Endodermal cell (in vitro differentiated cells): Measurements from ENCODE around the gene TES. TPM values are rescaled to one million over a fixed set of nuclear protein-coding genes. Genes with fewer than 3 reads are reported as not detected.

Experiments used
- DNase-seq: peaks from one replicate; pipeline ENCODE4 v3.0.0-alpha.2; 2017
- H3K27ac ChIP-seq: 2 replicates; pipeline ENCODE4 v1.5.1; 2013; ENCODE audit warnings: mild to moderate bottlenecking, low read depth, low read length, moderate library complexity
- H3K27me3 ChIP-seq: 2 replicates; pipeline ENCODE4 v1.6.1; 2013; ENCODE audit warnings: mild to moderate bottlenecking, low read length, moderate library complexity; ENCODE audit not compliant: insufficient read depth, control insufficient read depth, poor library complexity, severe bottlenecking
- H3K36me3 ChIP-seq: 2 replicates; pipeline ENCODE4 v1.7.0; 2013; ENCODE audit warnings: mild to moderate bottlenecking, low read length, moderate library complexity; ENCODE audit not compliant: control insufficient read depth, insufficient read depth
- H3K4me1 ChIP-seq: one replicate; pipeline ENCODE4 v1.7.0; 2013; ENCODE audit warnings: low read length; ENCODE audit not compliant: control insufficient read depth, insufficient read depth
- H3K4me3 ChIP-seq: 2 replicates; pipeline ENCODE4 v1.5.1; 2013; ENCODE audit warnings: mild to moderate bottlenecking, low read length, moderate library complexity
- H3K9ac ChIP-seq: 2 replicates; pipeline ENCODE4 v1.6.1; 2013; ENCODE audit warnings: mild to moderate bottlenecking, low read length, moderate library complexity; ENCODE audit not compliant: poor library complexity, severe bottlenecking; ENCODE audit errors: extremely low read depth
- H3K9me3 ChIP-seq: 2 replicates; pipeline ENCODE4 v1.6.1; 2013; ENCODE audit warnings: mild to moderate bottlenecking, low read length, moderate library complexity; ENCODE audit not compliant: control insufficient read depth
- H3K27ac Mint-ChIP-seq: 2 replicates; pipeline ENCODE4 v1.8.0; 2020; ENCODE audit warnings: mixed read lengths
- H3K27me3 Mint-ChIP-seq: 2 replicates; pipeline ENCODE4 v1.8.0; 2021; ENCODE audit warnings: mild to moderate bottlenecking, mixed read lengths; ENCODE audit not compliant: insufficient read depth
- H3K36me3 Mint-ChIP-seq: 2 replicates; pipeline ENCODE4 v1.8.0; 2020; ENCODE audit warnings: low read depth, mixed read lengths
- H3K4me1 Mint-ChIP-seq: 2 replicates; pipeline ENCODE4 v1.8.0; 2020; ENCODE audit warnings: mixed read lengths
- H3K4me3 Mint-ChIP-seq: 2 replicates; pipeline ENCODE4 v1.8.0; 2020; ENCODE audit warnings: mild to moderate bottlenecking, moderate library complexity, mixed read lengths
- H3K9me3 Mint-ChIP-seq: 2 replicates; pipeline ENCODE4 v1.8.0; 2020; ENCODE audit warnings: mild to moderate bottlenecking, mixed read lengths
- WGBS, 2 experiments: methylation state at CpG; one replicate each; pipeline versions ENCODE4 v1.1.5 to v1.1.7; 2013; ENCODE audit warnings: missing lambda C conversion rate in 2 of 2, mixed read lengths in 1 of 2; ENCODE audit not compliant: insufficient coverage in 1 of 2, insufficient read length in 1 of 2; 5-methylcytosine and 5-hydroxymethylcytosine counted together
- total RNA-seq, 2 donors: library from RNA; stranded (reverse); fragmentation: NEBNext Ultra II Directional in 1 of 2; extraction: Animal tissue kit (Norgen Biotek cat#: 25700) in 1 of 2; gene quantifications; 2 replicates in 1 of 2; 3 replicates in 1 of 2; pipeline ENCODE4 v1.2.1, GENCODE V29; 2021
- TF ChIP-seq, protein P1 (sequence below): fragments of 200-600 bp; sonication (generic); conservative IDR thresholded peaks from 2 replicates; pipeline ENCODE4 v1.5.0; 2021; ENCODE audit warnings: antibody characterized with exemption, mild to moderate bottlenecking

Gene TES
- total RNA-seq, 2 donors from 2014 or later, result 23.1 to 31.0 TPM

DNA sequence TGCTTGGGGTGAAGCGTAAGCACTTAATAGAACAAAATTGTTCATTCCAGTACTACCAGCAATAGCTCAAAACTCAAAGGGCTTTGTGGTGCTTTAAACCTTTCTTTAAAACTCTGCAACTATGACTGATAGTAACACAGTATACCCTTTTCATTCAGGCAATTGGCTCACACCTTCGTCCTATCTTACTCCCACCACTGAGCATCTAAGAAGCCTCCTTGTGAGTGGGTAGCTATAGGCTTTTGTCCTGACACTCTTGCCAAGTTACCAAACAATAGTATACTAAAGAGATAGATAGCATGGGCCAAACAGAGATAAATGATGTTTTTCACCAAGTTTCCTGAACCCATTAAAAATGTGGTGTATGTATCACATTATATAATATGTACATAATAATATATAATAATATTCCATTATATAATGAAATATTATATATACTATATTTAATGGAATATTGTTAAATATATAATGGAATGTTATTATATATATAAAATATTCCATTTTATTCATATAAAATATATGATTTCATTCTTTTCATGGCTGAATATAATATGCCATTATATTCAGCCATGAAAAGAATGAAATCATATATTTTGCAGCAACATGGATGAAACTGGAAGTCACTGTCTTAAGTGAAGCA, 96.2 kb downstream of the TES start:
- Histone ChIP-seq H3K27me3 (no peaks in the 10 kb centered on the region), H3K4me1 (peaks cover 3% of the 10 kb centered on the region), H3K9me3 (no peaks in the 10 kb centered on the region), H3K36me3 (no peaks in the 10 kb centered on the region), H3K4me3 (peak overlapping the region; percentile 30), H3K27ac (no peak overlapping the region), H3K9ac (peak overlapping the region; percentile 31)
- DNase-seq, result no peak
- Mint-ChIP-seq H3K27me3 (no peaks in the 10 kb centered on the region), H3K27ac (no peak overlapping the region), H3K36me3 (no peaks in the 10 kb centered on the region), H3K4me1 (peaks cover 10% of the 10 kb centered on the region), H3K4me3 (no peak overlapping the region), H3K9me3 (no peaks in the 10 kb centered on the region)
- TF ChIP-seq, protein P1, sequence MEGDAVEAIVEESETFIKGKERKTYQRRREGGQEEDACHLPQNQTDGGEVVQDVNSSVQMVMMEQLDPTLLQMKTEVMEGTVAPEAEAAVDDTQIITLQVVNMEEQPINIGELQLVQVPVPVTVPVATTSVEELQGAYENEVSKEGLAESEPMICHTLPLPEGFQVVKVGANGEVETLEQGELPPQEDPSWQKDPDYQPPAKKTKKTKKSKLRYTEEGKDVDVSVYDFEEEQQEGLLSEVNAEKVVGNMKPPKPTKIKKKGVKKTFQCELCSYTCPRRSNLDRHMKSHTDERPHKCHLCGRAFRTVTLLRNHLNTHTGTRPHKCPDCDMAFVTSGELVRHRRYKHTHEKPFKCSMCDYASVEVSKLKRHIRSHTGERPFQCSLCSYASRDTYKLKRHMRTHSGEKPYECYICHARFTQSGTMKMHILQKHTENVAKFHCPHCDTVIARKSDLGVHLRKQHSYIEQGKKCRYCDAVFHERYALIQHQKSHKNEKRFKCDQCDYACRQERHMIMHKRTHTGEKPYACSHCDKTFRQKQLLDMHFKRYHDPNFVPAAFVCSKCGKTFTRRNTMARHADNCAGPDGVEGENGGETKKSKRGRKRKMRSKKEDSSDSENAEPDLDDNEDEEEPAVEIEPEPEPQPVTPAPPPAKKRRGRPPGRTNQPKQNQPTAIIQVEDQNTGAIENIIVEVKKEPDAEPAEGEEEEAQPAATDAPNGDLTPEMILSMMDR, result no peak
- WGBS, 2 experiments, result 74% methylated on average over 2 of the region's 2 CpGs; no CpG with 5 or more reads in 1 of the 2 experiments

DNA sequence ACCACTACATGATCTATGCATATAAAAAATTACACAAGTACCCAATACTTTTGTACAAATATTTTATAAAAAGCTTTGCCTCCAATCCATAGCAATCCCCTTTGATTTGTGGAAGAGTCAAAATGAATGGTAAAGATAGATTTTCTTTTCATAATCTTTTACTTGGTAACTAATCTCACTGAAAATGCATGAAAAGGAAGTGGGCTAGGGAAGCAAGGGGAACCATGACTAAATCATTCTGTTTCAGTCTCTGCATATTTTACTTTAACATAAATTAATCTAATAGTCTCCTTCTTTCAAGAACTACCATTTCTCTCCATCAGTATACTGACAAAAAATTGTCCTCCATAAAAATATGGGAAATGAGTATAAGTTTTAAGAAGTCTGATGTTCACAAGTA, 96.9 kb downstream of the TES start:
- no peaks in the 10 kb centered on the region for H3K36me3 ChIP-seq
- H3K9me3 Mint-ChIP-seq, result no peaks in the 10 kb centered on the region
- DNase-seq, result no peak
- TF ChIP-seq, protein P1, result no peak
- H3K9me3 ChIP-seq, result no peaks in the 10 kb centered on the region
- no peaks in the 10 kb centered on the region for H3K27me3 ChIP-seq
- no peak overlapping the region for H3K4me3 Mint-ChIP-seq
- no peak overlapping the region for H3K9ac ChIP-seq
- H3K27ac Mint-ChIP-seq, result no peak overlapping the region
- no peak overlapping the region for H3K4me3 ChIP-seq
- no peak overlapping the region for H3K27ac ChIP-seq
- H3K4me1 Mint-ChIP-seq, result peaks cover 10% of the 10 kb centered on the region
- H3K36me3 Mint-ChIP-seq, result no peaks in the 10 kb centered on the region
- no peaks in the 10 kb centered on the region for H3K27me3 Mint-ChIP-seq
- peaks cover 3% of the 10 kb centered on the region for H3K4me1 ChIP-seq

Other genes starting within 250 kb of the TES start
- gene TFEC, start 179.8 kb upstream of the TES start, total RNA-seq, result not detected